HepG2 (cell line): ENCODE data around the gene HOXD4.

Source experiments
- CBX2 ChIP-seq, 2 experiments: fragments of 200-600 bp in 1 of 2; sonication (generic); formaldehyde crosslinking in 1 of 2; IDR thresholded peaks; 2 replicates each; pipeline versions ENCODE4 v1.7.0 to v1.8.1; 2018 to 2022; ENCODE audit warnings: low read depth in 2 of 2, low read length in 1 of 2, mild to moderate bottlenecking in 1 of 2, missing genetic modification reagents in 1 of 2
- CC2D1A ChIP-seq: sonication (generic); formaldehyde crosslinking; IDR thresholded peaks from 2 replicates; pipeline ENCODE4 v1.8.1; 2023; ENCODE audit warnings: mild to moderate bottlenecking, missing genetic modification reagents
- CTCF ChIP-seq: sonication (generic); formaldehyde crosslinking; IDR thresholded peaks from 2 replicates; pipeline ENCODE4 v1.5.0; 2020; ENCODE audit warnings: mild to moderate bottlenecking, missing genetic modification reagents, moderate library complexity
- EZH2 ChIP-seq: conservative IDR thresholded peaks from 2 replicates; pipeline ENCODE4 v1.6.1; 2012; ENCODE audit warnings: mild to moderate bottlenecking, low read depth, low read length, moderate library complexity
- JUNB ChIP-seq: sonication (generic); formaldehyde crosslinking; IDR thresholded peaks from 2 replicates; pipeline ENCODE4 v1.8.0; 2022; ENCODE audit warnings: missing genetic modification reagents, mild to moderate bottlenecking, borderline replicate concordance
- MNT ChIP-seq: fragments of 450-650 bp; IDR thresholded peaks from 2 replicates; pipeline ENCODE4 v1.6.1; 2016
- MYC ChIP-seq: sonication (generic); formaldehyde crosslinking; IDR thresholded peaks from 2 replicates; pipeline ENCODE4 v1.9.0; 2021; ENCODE audit warnings: missing genetic modification reagents, borderline replicate concordance
- NFYB ChIP-seq: sonication (generic); formaldehyde crosslinking; IDR thresholded peaks from 2 replicates; pipeline ENCODE4 v1.4.0; 2020; ENCODE audit warnings: missing genetic modification reagents
- NR2C2 ChIP-seq: sonication (generic); formaldehyde crosslinking; IDR thresholded peaks from 2 replicates; pipeline ENCODE4 v1.4.0; 2020; ENCODE audit warnings: missing genetic modification reagents, mild to moderate bottlenecking, moderate library complexity, borderline replicate concordance
- SP1 ChIP-seq, 2 experiments: fragments of 450-650 bp in 1 of 2; sonication (generic) in 1 of 2; formaldehyde crosslinking in 1 of 2; IDR thresholded peaks; 2 replicates each; pipeline versions ENCODE4 v1.4.0 to v1.6.1; 2016 to 2020; ENCODE audit warnings: missing genetic modification reagents in 1 of 2
- TRAFD1 ChIP-seq: sonication (generic); formaldehyde crosslinking; IDR thresholded peaks from 2 replicates; pipeline ENCODE4 v1.5.1; 2020; ENCODE audit warnings: missing genetic modification reagents, mild to moderate bottlenecking, borderline replicate concordance
- ZNF501 ChIP-seq: sonication (generic); formaldehyde crosslinking; IDR thresholded peaks from 2 replicates; pipeline ENCODE4 v1.5.1; 2020; ENCODE audit warnings: mild to moderate bottlenecking, moderate library complexity, missing genetic modification reagents
- TF ChIP-seq, protein P1 (sequence below): sonication (generic); formaldehyde crosslinking; IDR thresholded peaks from 2 replicates; pipeline ENCODE4 v1.4.0; 2020; ENCODE audit warnings: mild to moderate bottlenecking, missing genetic modification reagents
- TF ChIP-seq, protein P2 (sequence below): IDR thresholded peaks from 2 replicates; pipeline ENCODE4 v1.6.1; 2012; ENCODE audit warnings: inconsistent platforms

GRCh38 chr2:176173567-176174381, 22.4 kb downstream of the HOXD4 start:
- no peak for TF ChIP-seq MYC
- no peak for TF ChIP-seq EZH2
- no peak for TF ChIP-seq JUNB (CRISPR knock-in tag)
- TF ChIP-seq CBX2 (IDR thresholded peaks at IDR 0.05; ENCODE audit: low read depth, low read length): 0 out of 2 replicates have a peak, but pooled peaks have one; percentile 73
- no peak for TF ChIP-seq CBX2 (CRISPR knock-in tag; IDR thresholded peaks at IDR 0.05; ENCODE audit: low read depth)
- no peak for TF ChIP-seq MNT
- TF ChIP-seq NFYB (CRISPR knock-in tag): no peak
- no peak for TF ChIP-seq CC2D1A (CRISPR knock-in tag)
- TF ChIP-seq CTCF (CRISPR knock-in tag): no peak
- TF ChIP-seq, protein P1, sequence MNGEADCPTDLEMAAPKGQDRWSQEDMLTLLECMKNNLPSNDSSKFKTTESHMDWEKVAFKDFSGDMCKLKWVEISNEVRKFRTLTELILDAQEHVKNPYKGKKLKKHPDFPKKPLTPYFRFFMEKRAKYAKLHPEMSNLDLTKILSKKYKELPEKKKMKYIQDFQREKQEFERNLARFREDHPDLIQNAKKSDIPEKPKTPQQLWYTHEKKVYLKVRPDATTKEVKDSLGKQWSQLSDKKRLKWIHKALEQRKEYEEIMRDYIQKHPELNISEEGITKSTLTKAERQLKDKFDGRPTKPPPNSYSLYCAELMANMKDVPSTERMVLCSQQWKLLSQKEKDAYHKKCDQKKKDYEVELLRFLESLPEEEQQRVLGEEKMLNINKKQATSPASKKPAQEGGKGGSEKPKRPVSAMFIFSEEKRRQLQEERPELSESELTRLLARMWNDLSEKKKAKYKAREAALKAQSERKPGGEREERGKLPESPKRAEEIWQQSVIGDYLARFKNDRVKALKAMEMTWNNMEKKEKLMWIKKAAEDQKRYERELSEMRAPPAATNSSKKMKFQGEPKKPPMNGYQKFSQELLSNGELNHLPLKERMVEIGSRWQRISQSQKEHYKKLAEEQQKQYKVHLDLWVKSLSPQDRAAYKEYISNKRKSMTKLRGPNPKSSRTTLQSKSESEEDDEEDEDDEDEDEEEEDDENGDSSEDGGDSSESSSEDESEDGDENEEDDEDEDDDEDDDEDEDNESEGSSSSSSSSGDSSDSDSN (CRISPR knock-in tag): no peak
- no peak for TF ChIP-seq TRAFD1 (CRISPR knock-in tag)
- TF ChIP-seq, protein P2, sequence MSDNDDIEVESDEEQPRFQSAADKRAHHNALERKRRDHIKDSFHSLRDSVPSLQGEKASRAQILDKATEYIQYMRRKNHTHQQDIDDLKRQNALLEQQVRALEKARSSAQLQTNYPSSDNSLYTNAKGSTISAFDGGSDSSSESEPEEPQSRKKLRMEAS: no peak
- TF ChIP-seq SP1 (IDR thresholded peaks at IDR 0.05): no peak
- TF ChIP-seq SP1 (CRISPR knock-in tag; IDR thresholded peaks at IDR 0.05): no peak
- TF ChIP-seq ZNF501 (CRISPR knock-in tag): no peak
- no peak for TF ChIP-seq NR2C2 (CRISPR knock-in tag)
